GM10847 (cell line): ENCODE results near the gene NOTCH4.

Experiments used
- POLR2A ChIP-seq: IDR thresholded peaks from 2 replicates; pipeline ENCODE4 v1.6.1; 2011; ENCODE audit not compliant: insufficient read length; ENCODE audit errors: extremely low read depth

Gene NOTCH4

DNA sequence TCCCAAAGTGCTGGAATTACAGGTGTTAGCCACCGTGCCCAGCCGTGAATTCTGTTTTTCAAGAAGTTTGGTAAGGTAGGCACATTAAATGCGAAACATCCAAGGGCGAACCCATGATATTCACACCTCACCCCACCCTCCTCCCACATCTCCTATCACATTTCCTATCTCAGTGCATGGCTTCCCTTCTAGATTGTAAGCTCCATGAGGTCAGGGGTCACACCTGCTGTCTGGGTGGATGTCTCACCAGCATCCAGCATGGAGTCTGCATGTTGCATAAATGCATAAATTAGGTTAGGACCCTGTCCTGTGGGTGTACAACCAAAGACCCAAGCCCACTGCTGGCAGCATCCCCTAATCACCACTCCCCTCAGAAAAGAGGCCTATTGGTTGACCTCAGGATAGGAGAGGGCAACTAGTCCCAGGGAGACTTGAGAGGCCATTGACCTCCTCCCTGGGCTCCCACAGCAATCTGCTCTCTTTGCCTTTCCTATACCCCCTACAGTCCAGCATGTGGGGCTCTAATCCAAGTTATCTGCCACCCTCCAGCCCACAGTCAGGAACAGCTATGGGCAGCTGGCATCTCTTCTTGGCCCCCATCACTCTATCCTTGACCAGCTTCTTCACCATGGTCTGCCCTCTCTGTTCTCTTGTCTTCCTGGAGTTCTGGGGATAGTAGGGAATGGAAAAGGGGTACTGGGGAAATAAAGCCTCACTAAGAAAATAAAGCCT, 76.3 kb downstream of the NOTCH4 start:
- no peak for TF ChIP-seq POLR2A

DNA sequence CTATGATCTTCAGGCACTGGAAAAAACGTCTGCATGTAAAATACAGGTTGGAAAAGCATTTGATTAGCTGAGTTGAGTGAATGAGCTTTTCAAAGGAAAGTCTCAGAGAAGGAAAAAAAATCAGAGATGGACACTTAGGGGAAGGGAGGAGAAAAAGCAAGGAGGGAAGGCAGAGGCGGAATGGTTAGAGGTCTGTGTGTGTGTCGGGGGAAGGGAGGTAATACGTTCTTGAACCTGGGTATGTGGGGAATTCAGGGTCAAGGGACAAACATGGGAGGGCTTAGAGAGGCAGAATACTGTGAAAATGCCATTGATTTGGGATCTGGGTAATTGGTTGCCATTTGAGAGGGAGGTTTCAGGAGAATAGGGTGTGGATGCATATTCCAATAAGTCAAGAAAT, 77.2 kb downstream of the NOTCH4 start:
- TF ChIP-seq POLR2A = no peak

- TF ChIP-seq POLR2A = no peak
Observed at GRCh38 chr6:32146287-32146686, 77.6 kb downstream of the NOTCH4 start.
